ENCODE data around the gene MT1F.
"Not testable (repeated sequence)": the region's sequence is repeated elsewhere in the genome, so short reads cannot be mapped to it uniquely, and the experiment has no call there.

The MT1F gene

DNA sequence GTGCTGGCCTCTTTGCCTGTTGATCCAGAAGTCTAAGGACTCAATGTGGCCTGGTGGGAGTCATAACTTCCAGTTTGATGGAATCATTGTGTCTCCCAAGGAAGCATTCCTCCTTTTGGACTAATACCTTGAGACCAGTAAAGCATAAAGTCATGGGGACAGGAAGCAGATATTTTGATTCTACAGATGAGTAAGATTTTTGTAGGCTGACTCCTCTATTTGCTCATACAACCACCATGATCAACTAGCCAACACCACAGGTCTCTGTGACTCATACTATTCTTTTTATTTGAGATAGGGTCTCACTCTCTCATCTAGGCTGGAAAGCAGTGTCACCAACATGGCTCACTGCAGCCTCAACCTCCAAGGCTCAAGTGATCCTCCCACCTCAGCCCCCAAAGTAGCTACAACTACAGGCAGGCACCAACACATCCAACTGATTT is 43.2 kb upstream of the MT1F start:
- no peak for FAIRE-seq

DNA sequence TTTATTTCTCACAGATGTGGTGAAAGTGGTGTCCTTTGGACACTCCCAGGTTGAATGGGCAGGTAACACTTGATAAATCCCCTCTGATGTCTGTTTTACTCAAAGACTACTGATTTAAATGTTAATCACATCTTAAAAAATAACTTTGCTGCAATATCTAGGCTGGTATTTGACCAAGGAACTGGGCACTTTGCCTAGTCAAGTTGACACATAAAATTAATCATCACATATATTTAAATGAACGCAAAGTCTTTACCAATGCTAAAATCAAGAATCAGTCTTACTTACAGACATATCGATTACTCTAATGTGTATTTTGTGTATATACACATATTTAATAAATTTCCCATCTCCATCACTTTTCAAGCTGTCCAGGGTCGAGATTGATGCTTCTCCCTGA is 42.4 kb upstream of the MT1F start:
- TF ChIP-seq POLR2A (IDR thresholded peaks at IDR 0.05; ENCODE audit: low read depth, low read length) (no peak), POU2F2 (IDR thresholded peaks at IDR 0.05; ENCODE audit: low read depth, low read length) (no peak), POLR2AphosphoS5 (IDR thresholded peaks at IDR 0.05; ENCODE audit: low read depth, low read length) (no peak), TAF1 (IDR thresholded peaks at IDR 0.05; ENCODE audit: low read depth, low read length) (no peak), PAX5 (IDR thresholded peaks at IDR 0.05; ENCODE audit: insufficient read depth, low read length, severe bottlenecking) (no peak), SPI1 (IDR thresholded peaks at IDR 0.05; ENCODE audit: low read depth, low read length) (no peak)
- DNase-seq (ENCODE audit: insufficient read length, low spot score) = no peak
- FAIRE-seq = no peak

More for the DNA sequence above, 43.2 kb upstream of the MT1F start:
- DNase-seq (ENCODE audit: insufficient read length, low spot score) = no peak
- TF ChIP-seq SPI1 (IDR thresholded peaks at IDR 0.05; ENCODE audit: low read depth, low read length) (no peak), POU2F2 (IDR thresholded peaks at IDR 0.05; ENCODE audit: low read depth, low read length) (no peak), TAF1 (IDR thresholded peaks at IDR 0.05; ENCODE audit: low read depth, low read length) (no peak), POLR2A (IDR thresholded peaks at IDR 0.05; ENCODE audit: low read depth, low read length) (no peak), PAX5 (IDR thresholded peaks at IDR 0.05; ENCODE audit: insufficient read depth, low read length, severe bottlenecking) (no peak), POLR2AphosphoS5 (IDR thresholded peaks at IDR 0.05; ENCODE audit: low read depth, low read length) (no peak)

DNA sequence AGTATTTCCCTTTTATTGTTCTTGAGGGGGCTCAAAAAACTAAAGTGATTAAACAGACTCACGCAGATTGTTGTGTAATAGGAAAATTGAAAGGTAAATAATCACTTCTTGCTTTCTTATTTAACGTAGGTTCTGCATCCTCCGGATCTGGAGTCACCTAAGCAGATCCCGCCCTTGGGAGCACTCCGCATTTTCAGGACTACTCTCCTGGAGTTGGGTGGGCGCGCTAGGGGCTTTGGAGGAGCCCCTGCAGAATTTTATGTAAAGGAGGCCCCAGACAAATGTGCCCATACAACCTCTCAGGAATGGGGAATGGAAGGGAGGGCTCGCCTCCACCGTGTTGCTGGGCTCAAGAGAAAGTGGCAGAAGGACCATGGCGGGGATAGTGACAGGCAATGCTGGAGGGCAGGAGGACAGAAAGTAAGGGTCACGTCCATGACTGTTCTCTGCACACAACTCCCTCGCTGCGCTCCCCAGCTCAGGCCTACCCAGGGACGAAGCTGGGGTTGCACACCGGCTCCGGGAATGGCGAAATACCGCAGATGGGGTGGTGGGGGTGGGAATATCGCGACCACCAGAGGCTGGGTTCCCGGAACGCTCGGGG is 41.0 kb upstream of the MT1F start:
- no peak for TF ChIP-seq TAF1 (IDR thresholded peaks at IDR 0.05; ENCODE audit: low read depth, low read length)
- no peak for TF ChIP-seq POLR2AphosphoS5 (IDR thresholded peaks at IDR 0.05; ENCODE audit: low read depth, low read length)
- TF ChIP-seq POU2F2 (IDR thresholded peaks at IDR 0.05; ENCODE audit: low read depth, low read length) = no peak
- TF ChIP-seq POLR2A (IDR thresholded peaks at IDR 0.05; ENCODE audit: low read depth, low read length) = no peak
- no peak for TF ChIP-seq SPI1 (IDR thresholded peaks at IDR 0.05; ENCODE audit: low read depth, low read length)
- TF ChIP-seq PAX5 (IDR thresholded peaks at IDR 0.05; ENCODE audit: insufficient read depth, low read length, severe bottlenecking) = no peak
- DNase-seq (ENCODE audit: insufficient read length, low spot score) = no peak
- FAIRE-seq = no peak

DNA sequence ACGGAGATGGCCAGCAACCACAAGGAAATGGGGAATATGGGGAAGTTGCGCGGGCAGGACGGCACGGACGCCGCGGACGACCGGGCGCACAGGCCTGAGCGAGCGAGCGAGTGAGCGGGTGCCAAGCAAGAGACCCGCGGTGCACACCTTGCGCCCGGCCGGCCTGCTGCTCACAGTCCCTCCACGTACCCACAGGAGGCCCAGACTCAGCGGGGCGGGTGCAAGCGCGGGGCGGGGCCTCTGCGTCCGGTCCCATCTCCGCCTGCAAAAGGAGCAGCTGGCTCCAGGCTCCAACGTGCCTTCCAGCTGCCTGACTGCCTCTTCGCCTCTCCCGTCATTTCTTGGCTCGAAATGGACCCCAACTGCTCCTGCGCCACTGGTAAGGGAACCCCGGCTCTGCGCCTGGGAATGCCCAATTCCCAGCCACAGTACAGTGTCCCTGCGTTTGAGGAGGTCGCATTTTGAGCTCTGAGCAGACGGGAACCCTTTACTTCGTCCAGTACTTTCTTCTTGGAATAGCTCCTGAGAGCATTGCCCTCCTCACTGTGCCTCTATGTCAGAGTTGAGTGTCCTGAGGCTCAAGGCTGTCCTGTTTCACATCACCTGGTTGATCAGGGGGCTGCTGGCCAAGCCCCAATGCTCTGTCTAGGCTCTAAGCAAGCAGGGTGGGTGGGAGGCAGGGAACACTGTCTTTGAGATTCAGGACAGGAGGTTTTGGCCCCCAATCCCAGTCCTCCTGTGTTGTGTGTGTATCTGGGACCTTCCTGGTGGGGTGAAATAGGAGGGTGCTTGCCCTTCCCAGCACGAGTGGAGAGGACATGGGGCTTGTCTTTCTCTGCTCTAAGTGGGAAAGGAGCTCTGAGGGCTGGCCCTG is 40.3 kb upstream of the MT1F start:
- no peak for TF ChIP-seq POLR2AphosphoS5 (IDR thresholded peaks at IDR 0.05; ENCODE audit: low read depth, low read length)
- no peak for TF ChIP-seq PAX5 (IDR thresholded peaks at IDR 0.05; ENCODE audit: insufficient read depth, low read length, severe bottlenecking)
- TF ChIP-seq POU2F2 (IDR thresholded peaks at IDR 0.05; ENCODE audit: low read depth, low read length) = no peak
- no peak for TF ChIP-seq SPI1 (IDR thresholded peaks at IDR 0.05; ENCODE audit: low read depth, low read length)
- TF ChIP-seq TAF1 (IDR thresholded peaks at IDR 0.05; ENCODE audit: low read depth, low read length) = no peak
- TF ChIP-seq POLR2A (IDR thresholded peaks at IDR 0.05; ENCODE audit: low read depth, low read length) = no peak
- DNase-seq (ENCODE audit: insufficient read length, low spot score) (no peak), FAIRE-seq (no peak)

DNA sequence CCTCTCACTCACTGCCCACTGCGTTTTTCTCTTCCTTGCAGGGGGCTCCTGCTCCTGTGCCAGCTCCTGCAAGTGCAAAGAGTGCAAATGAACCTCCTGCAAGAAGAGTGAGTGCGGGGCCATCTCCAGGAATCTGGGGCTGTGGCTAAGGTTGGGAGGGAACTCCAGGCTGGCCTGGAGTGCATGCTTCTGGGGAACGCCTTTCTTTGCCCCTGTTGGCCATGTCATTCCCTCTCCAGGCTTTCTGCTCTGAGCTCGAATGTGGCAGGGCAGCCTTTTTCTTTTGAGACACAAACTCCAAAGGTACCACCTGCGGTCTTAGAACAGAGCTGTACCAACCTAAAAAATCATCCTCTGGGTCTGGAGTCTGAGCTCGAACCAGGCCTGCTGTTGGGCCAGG is 39.6 kb upstream of the MT1F start:
- DNase-seq (ENCODE audit: insufficient read length, low spot score) (no peak), FAIRE-seq (no peak)
- TF ChIP-seq PAX5 (IDR thresholded peaks at IDR 0.05; ENCODE audit: insufficient read depth, low read length, severe bottlenecking) (no peak), SPI1 (IDR thresholded peaks at IDR 0.05; ENCODE audit: low read depth, low read length) (no peak), POU2F2 (IDR thresholded peaks at IDR 0.05; ENCODE audit: low read depth, low read length) (no peak), POLR2AphosphoS5 (IDR thresholded peaks at IDR 0.05; ENCODE audit: low read depth, low read length) (no peak), POLR2A (IDR thresholded peaks at IDR 0.05; ENCODE audit: low read depth, low read length) (no peak), TAF1 (IDR thresholded peaks at IDR 0.05; ENCODE audit: low read depth, low read length) (no peak)

DNA sequence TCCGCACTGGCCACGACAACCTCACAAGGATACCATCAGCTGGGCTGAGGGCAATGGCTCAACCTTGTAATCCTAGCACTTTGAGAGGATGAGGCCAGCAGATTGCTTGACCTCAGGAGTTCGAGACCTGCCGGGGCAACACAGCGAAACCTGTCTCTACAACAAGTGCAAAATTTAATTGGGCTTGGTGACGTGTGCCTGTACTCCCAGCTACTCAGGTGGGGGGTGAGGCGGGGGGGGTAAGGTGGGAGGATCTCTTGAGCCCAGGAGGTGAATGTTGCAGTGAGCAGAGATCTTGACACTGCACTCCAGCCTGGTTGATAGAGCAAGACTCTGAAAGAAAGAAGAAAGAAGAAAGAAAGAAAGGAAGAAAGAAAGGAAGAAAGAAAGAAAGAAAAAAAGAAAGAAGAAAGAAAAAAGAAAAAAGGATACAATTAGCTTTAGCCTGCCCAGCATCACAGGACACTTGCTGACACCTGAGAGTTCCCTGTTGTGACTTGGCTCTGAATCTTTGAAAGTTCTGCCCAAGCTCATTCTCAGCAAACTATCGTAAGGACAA is 37.3 kb upstream of the MT1F start:
- TF ChIP-seq POU2F2 (IDR thresholded peaks at IDR 0.05; ENCODE audit: low read depth, low read length) (no peak), SPI1 (IDR thresholded peaks at IDR 0.05; ENCODE audit: low read depth, low read length) (no peak), POLR2A (IDR thresholded peaks at IDR 0.05; ENCODE audit: low read depth, low read length) (no peak), TAF1 (IDR thresholded peaks at IDR 0.05; ENCODE audit: low read depth, low read length) (no peak), PAX5 (IDR thresholded peaks at IDR 0.05; ENCODE audit: insufficient read depth, low read length, severe bottlenecking) (no peak), POLR2AphosphoS5 (IDR thresholded peaks at IDR 0.05; ENCODE audit: low read depth, low read length) (no peak)
- FAIRE-seq = no peak

DNA sequence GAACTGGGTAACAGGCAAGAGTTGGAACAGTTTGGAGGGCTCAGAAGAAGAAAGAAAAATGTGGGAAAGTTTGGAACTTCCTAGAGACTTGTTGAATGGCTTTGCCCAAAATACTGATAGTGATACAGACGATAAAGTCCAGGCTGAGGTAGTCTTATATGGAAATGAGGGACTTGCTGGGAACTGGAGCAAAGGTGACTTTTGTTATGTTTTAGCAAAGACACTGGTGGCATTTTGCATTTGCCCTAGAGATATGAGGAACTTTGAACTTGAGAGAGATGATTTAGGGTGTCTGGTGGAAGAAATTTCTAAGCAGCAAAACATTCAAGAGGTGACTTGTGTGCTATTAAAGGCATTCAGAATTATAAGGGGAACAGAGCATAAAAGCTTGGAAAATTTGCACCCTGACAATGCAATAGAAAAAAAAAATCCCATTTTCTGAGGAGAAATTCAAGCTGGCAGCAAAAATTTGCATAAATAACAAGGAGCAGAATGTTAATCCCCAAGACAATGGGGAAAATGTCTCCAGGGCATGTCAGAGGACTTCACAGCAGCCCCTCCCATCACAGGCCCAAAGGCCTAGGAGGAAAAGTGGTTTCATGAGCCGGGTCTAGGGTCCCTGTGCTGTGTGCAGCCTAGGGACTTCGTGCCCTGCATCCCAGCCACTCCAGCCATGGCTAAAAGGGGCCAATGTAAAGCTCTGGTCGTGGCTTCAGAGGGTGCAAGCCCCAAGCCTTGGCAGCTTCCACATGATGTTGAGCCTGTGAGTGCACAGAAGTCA is 35.9 kb upstream of the MT1F start:
- not testable (repeated sequence) for DNase-seq (ENCODE audit: insufficient read length, low spot score); FAIRE-seq

More for the DNA sequence above, 37.3 kb upstream of the MT1F start:
- DNase-seq (ENCODE audit: insufficient read length, low spot score) = no peak

DNA sequence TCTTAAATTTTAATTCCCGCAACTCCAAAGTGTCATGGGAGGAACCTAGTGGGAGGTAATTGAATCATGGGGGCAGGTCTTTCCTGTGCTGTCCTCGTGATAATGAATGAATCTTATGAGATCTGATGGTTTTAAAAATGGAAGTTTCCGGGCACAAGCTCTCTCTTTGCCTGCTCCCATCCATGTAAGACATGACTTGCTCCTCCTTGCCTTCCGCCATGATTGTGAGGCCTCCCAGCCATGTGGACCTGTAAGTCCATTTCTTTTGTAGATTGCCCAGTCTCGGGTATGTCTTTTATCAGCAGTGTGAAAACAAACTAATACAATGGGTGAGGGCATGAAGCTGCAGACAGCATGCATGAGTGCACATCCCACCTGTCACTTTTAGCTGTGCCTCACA is 34.6 kb upstream of the MT1F start:
- FAIRE-seq; DNase-seq (ENCODE audit: insufficient read length, low spot score): not testable (repeated sequence)

DNA sequence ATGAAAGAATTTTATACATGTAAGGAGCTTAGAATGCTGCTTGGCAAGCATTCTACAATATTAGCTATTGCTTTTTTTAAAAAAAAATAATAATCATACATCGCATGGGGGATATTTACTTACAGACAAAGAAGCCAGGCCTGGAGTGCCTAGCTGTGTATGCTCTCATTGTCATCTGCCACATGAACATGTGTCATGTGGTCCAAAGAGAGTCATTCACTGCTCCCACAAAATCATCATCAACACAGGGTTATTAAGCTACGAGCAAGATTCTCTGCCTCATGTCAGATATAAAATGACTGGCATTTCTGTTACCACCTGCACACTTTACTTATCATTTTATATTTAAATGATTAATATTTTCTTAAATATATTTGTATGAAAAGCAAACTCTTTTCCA is 34.1 kb upstream of the MT1F start:
- FAIRE-seq = no peak
- no peak for DNase-seq (ENCODE audit: insufficient read length, low spot score)
- TF ChIP-seq POU2F2 (IDR thresholded peaks at IDR 0.05; ENCODE audit: low read depth, low read length) (no peak), TAF1 (IDR thresholded peaks at IDR 0.05; ENCODE audit: low read depth, low read length) (no peak), SPI1 (IDR thresholded peaks at IDR 0.05; ENCODE audit: low read depth, low read length) (no peak), POLR2A (IDR thresholded peaks at IDR 0.05; ENCODE audit: low read depth, low read length) (no peak), POLR2AphosphoS5 (IDR thresholded peaks at IDR 0.05; ENCODE audit: low read depth, low read length) (no peak), PAX5 (IDR thresholded peaks at IDR 0.05; ENCODE audit: insufficient read depth, low read length, severe bottlenecking) (no peak)

Data from GM12891 (cell line).